Lung microvascular endothelial cell (primary cell): ENCODE results near the gene OSBPL8. TPM values are rescaled to one million over a fixed set of nuclear protein-coding genes. Genes with fewer than 3 reads are reported as not detected.
A peak's percentile ranks its signal among the peaks of the same experiment; 100 is the strongest.

ENCODE experiments used
- DNase-seq, 2 donors: peaks; one replicate each; pipeline versions ENCODE4 v3.0.0 to v3.0.0-alpha.2; 2010; ENCODE audit warnings: low read depth in 2 of 2
- total RNA-seq: library from RNA; depleted of rRNA; stranded (reverse); fragments of >200 nt; gene quantifications from 2 replicates; pipeline ENCODE4 v1.2.1, GENCODE V29; 2014

Gene OSBPL8
- total RNA-seq, 1 donor from 2014 or later = 27.2 TPM

- DNase-seq = no peak
These were observed 247.3 kb downstream of the OSBPL8 start for GRCh38 chr12:76312315-76312714.

GRCh38 chr12:76311796-76312195 lies 247.8 kb downstream of the OSBPL8 start:
- no peak for DNase-seq

GRCh38 chr12:76310110-76310509 lies 249.5 kb downstream of the OSBPL8 start:
- peak in 1 of 2 donors; percentile 12 for DNase-seq

- peak in 1 of 2 donors; percentile 77 for DNase-seq
These were observed 250.7 kb downstream of the OSBPL8 start for GRCh38 chr12:76308866-76309265.

GRCh38 chr12:76307083-76307482 lies 252.5 kb downstream of the OSBPL8 start:
- DNase-seq = no peak

GRCh38 chr12:76303989-76304460 lies 255.5 kb downstream of the OSBPL8 start:
- no peak for DNase-seq

GRCh38 chr12:76303365-76303764 lies 256.2 kb downstream of the OSBPL8 start:
- DNase-seq = no peak

Other genes starting within 250 kb of the OSBPL8 start
- 7.2 and 10.7 TPM in 2 replicates for gene BBS10, start 211.4 kb downstream of the OSBPL8 start, total RNA-seq
- 76.7 and 145 TPM in 2 replicates for gene ZDHHC17, start 204.3 kb upstream of the OSBPL8 start, total RNA-seq